ENCODE measurements around the gene TARDBP. TPM values are rescaled to one million over a fixed set of nuclear protein-coding genes. Genes with fewer than 3 reads are reported as not detected.
A peak's percentile ranks its signal among the peaks of the same experiment; 100 is the strongest.

TARDBP gene
- total and polyA plus RNA-seq, 7 donors, result 91.8 to 387 (median 132) TPM

- peak; percentile 40 to 71 (median 56) for ATAC-seq
- 43 to 56% (median 44%) methylated on average over 19 of the region's 19 CpGs for WGBS, 3 donors
- peak overlapping the region; percentile 83 for H3K27ac ChIP-seq
- peaks cover 50% of the 10 kb centered on the region for H3K4me1 ChIP-seq
- intact Hi-C loops (cut with DNase I), result no loop called here
- H3K27me3 ChIP-seq (ENCODE audit: insufficient read depth in 3 of 3, low read length in 2 of 3), result no peaks in the 10 kb centered on the region
- H3K36me3 ChIP-seq (ENCODE audit: insufficient read depth in 1 of 2, low read depth in 1 of 2), result no peaks in the 10 kb centered on the region
- DNase-seq, result peak; percentile 54 to 80
- no peak overlapping the region for H3K4me3 ChIP-seq
- no peaks in the 10 kb centered on the region for H3K9me3 ChIP-seq
- TF ChIP-seq CTCF (IDR thresholded peaks at IDR 0.05), result no peak
Observed at GRCh38 chr1:10975567-10976326, 36.7 kb upstream of the TARDBP start.

- intact Hi-C loops (cut with DNase I), result no loop called here
- 44 to 72% (median 48%) methylated on average over 4 of the region's 4 CpGs for WGBS, 3 donors
- Histone ChIP-seq H3K9me3 (no peaks in the 10 kb centered on the region), H3K27ac (peak overlapping the region; percentile 77), H3K36me3 (ENCODE audit: insufficient read depth in 1 of 2, low read depth in 1 of 2) (no peaks in the 10 kb centered on the region), H3K4me1 (peaks cover 46% of the 10 kb centered on the region), H3K4me3 (no peak overlapping the region), H3K27me3 (ENCODE audit: insufficient read depth in 3 of 3, low read length in 2 of 3) (no peaks in the 10 kb centered on the region)
- no peak for DNase-seq
- no peak for ATAC-seq
- no peak for TF ChIP-seq CTCF (IDR thresholded peaks at IDR 0.05)
Observed at GRCh38 chr1:10978719-10979118, 33.7 kb upstream of the TARDBP start.

- ATAC-seq (peak; percentile 40 to 56 (median 53)), DNase-seq (peak; percentile 46 to 73)
- H3K36me3 ChIP-seq (ENCODE audit: insufficient read depth in 1 of 2, low read depth in 1 of 2), result no peaks in the 10 kb centered on the region
- TF ChIP-seq CTCF (IDR thresholded peaks at IDR 0.05), result no peak
- no peaks in the 10 kb centered on the region for H3K27me3 ChIP-seq (ENCODE audit: insufficient read depth in 3 of 3, low read length in 2 of 3)
- 13 to 25% (median 20%) methylated on average over 13 of the region's 13 CpGs for WGBS, 3 donors
- peak overlapping the region; percentile 55 for H3K4me3 ChIP-seq
- peaks cover 40% of the 10 kb centered on the region for H3K4me1 ChIP-seq
- intact Hi-C loops (cut with DNase I), result no loop called here
- peak overlapping the region; percentile 77 for H3K27ac ChIP-seq
- H3K9me3 ChIP-seq, result no peaks in the 10 kb centered on the region
Observed at GRCh38 chr1:10979483-10979920, 33.0 kb upstream of the TARDBP start.

GRCh38 chr1:10980094-10980577, 32.3 kb upstream of the TARDBP start:
- Histone ChIP-seq H3K27me3 (ENCODE audit: insufficient read depth in 3 of 3, low read length in 2 of 3) (no peaks in the 10 kb centered on the region), H3K4me3 (peak overlapping the region; percentile 55), H3K36me3 (ENCODE audit: insufficient read depth in 1 of 2, low read depth in 1 of 2) (no peaks in the 10 kb centered on the region), H3K4me1 (peaks cover 36% of the 10 kb centered on the region), H3K9me3 (no peaks in the 10 kb centered on the region), H3K27ac (peak overlapping the region; percentile 77)
- 7 to 15% (median 13%) methylated on average over 15 of the region's 15 CpGs for WGBS, 3 donors
- TF ChIP-seq CTCF (IDR thresholded peaks at IDR 0.05), result peak; percentile 47
- intact Hi-C loops (cut with DNase I), result no loop called here
- ATAC-seq, result peak; percentile 83 to 87 (median 86)
- peak; percentile 79 to 91 for DNase-seq
